Left lung (tissue), 10 donors: ENCODE results near the gene DRAXIN. TPM values are rescaled to one million over a fixed set of nuclear protein-coding genes. Genes with fewer than 3 reads are reported as not detected.
A peak's percentile ranks its signal among the peaks of the same experiment; 100 is the strongest.

Experiments
- ATAC-seq: fragments of 200-7000 bp; cut with Tn5 transposase; one replicate; pipeline ENCODE4 v1.9.1; 2020; ENCODE audit warnings: moderate library complexity
- DNase-seq, 4 donors: peaks; one replicate each; pipeline ENCODE4 v3.0.0-alpha.2; 2013 to 2020
- H3K27ac ChIP-seq, 2 donors: fragments of 200-600 bp; sonication (generic) in 1 of 2; one replicate each; pipeline versions ENCODE4 v1.5.0 to v1.8.0; 2020 to 2021
- H3K27me3 ChIP-seq, 2 donors: fragments of 200-600 bp; sonication (generic) in 1 of 2; one replicate each; pipeline versions ENCODE4 v1.5.0 to v1.8.0; 2020 to 2021
- H3K36me3 ChIP-seq, 2 donors: fragments of 200-600 bp; sonication (generic) in 1 of 2; one replicate each; pipeline versions ENCODE4 v1.5.0 to v1.8.0; 2020 to 2021
- H3K4me1 ChIP-seq, 2 donors: fragments of 200-600 bp; one replicate each; pipeline ENCODE4 v1.8.0; 2021
- H3K4me3 ChIP-seq, 2 donors: fragments of 200-600 bp; sonication (generic) in 1 of 2; one replicate each; pipeline versions ENCODE4 v1.5.0 to v1.8.0; 2020 to 2021; ENCODE audit warnings: mild to moderate bottlenecking in 1 of 2
- H3K9me3 ChIP-seq, 2 donors: fragments of 200-600 bp; sonication (generic) in 1 of 2; one replicate each; pipeline versions ENCODE4 v1.5.0 to v1.8.0; 2020 to 2021
- CTCF ChIP-seq, 2 donors: fragments of 200-600 bp; sonication (generic) in 1 of 2; IDR thresholded peaks; one replicate each; pipeline versions ENCODE4 v1.5.0 to v1.8.0; 2021; ENCODE audit warnings: antibody characterized with exemption in 2 of 2
- intact Hi-C, 2 donors: fragments of 100-400 bp; cut with DNase I; formaldehyde crosslinking; loops; one replicate each; pipeline versions ENCODE4 v1.11.2 to v1.14.2; 2022
- polyA plus RNA-seq, 6 donors: library from polyadenylated mRNA; unstranded; fragments of 120-200 nt; gene quantifications; one replicate each; pipeline ENCODE4 v1.2.1, GENCODE V29; 2013; ENCODE audit not compliant: insufficient read length in 6 of 6
- total RNA-seq, 2 donors: library from RNA; stranded (reverse); fragmentation: NEBNext Ultra II Directional; extraction: Animal tissue kit (Norgen Biotek cat#: 25700); gene quantifications; one replicate each; pipeline ENCODE4 v1.2.1, GENCODE V29; 2021
- donor health status: DM: no; HTN: yes; CAD: no.
- donor health status: DM: no; HTN: no; CAD: no.

DRAXIN gene
- total and polyA plus RNA-seq, 8 donors, result 0.10 to 3.2 (median 2.3) TPM

DNA sequence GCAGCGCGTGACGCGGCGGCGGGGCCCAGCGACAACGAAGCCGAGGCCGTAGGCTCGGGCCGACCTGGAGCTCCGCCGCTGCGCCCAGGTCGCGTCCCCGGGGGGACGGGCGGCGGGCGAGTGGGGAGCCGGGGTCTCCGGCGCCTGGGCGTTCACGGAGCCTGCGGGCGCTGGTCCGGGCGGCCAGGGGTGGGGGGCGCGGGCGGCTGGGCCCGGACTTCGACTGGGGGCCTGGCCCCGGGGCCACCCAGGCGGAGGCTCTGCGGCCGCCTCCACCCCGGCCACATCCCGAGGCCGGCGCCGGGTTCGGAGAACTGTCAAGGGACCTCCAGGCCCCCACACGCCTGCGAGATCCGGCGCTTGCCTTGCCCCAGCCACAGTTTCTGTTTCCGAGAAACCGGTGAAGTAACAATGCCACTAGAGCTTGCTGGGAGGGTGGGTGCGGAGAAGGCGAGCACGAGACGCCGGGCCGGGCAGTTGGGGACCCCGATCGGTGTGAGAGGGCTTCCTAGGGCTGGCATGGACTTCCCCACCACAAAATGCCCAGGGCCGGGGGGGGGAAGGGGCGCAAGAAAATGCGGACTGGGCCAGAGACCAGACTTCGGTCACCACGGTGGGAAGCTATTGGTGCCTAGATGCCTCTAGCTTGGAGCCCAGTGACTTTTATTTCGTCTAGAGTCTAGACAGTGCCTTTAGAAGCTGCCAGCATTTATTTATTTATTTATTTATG is 27.0 kb upstream of the DRAXIN start:
- Histone ChIP-seq H3K36me3 (peaks cover 0 to 21% of the 10 kb centered on the region in 2 donors), H3K4me3 (peak overlapping the region; percentile 47 to 62), H3K27ac (peak overlapping the region; percentile 76 to 91), H3K4me1 (peaks cover 2 to 23% of the 10 kb centered on the region in 2 donors), H3K27me3 (no peaks in the 10 kb centered on the region), H3K9me3 (no peaks in the 10 kb centered on the region)
- TF ChIP-seq CTCF (IDR thresholded peaks at IDR 0.05), result no peak
- intact Hi-C loops, result no loop called here
- ATAC-seq (peak; percentile 47), DNase-seq (peak in 3 of 4 donors; percentile 58 to 87 (median 59))

DNA sequence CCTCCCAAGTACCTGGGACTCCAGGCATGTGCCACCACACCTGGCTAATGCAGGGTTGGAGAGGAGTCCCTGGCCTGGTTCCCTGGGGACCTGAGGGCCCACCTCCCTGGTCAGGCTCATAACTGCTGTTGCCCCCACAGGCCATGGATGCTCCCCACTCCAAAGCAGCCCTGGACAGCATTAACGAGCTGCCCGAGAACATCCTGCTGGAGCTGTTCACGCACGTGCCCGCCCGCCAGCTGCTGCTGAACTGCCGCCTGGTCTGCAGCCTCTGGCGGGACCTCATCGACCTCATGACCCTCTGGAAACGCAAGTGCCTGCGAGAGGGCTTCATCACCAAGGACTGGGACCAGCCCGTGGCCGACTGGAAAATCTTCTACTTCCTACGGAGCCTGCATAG is 23.0 kb upstream of the DRAXIN start:
- no peak for DNase-seq
- Histone ChIP-seq H3K4me3 (no peak overlapping the region), H3K36me3 (peaks cover 0 to 45% of the 10 kb centered on the region in 2 donors), H3K27me3 (no peaks in the 10 kb centered on the region), H3K27ac (no peak overlapping the region), H3K9me3 (no peaks in the 10 kb centered on the region), H3K4me1 (peaks cover 2 to 32% of the 10 kb centered on the region in 2 donors)
- intact Hi-C loops, result no loop called here
- ATAC-seq, result no peak
- no peak for TF ChIP-seq CTCF (IDR thresholded peaks at IDR 0.05)

GRCh38 chr1:11670747-11671146 is 20.8 kb upstream of the DRAXIN start:
- TF ChIP-seq CTCF (IDR thresholded peaks at IDR 0.05), result no peak
- Histone ChIP-seq H3K4me3 (no peak overlapping the region), H3K27me3 (no peaks in the 10 kb centered on the region), H3K36me3 (peaks cover 0 to 68% of the 10 kb centered on the region in 2 donors), H3K9me3 (no peaks in the 10 kb centered on the region), H3K27ac (peak overlapping the region in 1 of 2 donors; percentile 37), H3K4me1 (peaks cover 2 to 20% of the 10 kb centered on the region in 2 donors)
- no peak for ATAC-seq
- intact Hi-C loops, result no loop called here
- no peak for DNase-seq

DNA sequence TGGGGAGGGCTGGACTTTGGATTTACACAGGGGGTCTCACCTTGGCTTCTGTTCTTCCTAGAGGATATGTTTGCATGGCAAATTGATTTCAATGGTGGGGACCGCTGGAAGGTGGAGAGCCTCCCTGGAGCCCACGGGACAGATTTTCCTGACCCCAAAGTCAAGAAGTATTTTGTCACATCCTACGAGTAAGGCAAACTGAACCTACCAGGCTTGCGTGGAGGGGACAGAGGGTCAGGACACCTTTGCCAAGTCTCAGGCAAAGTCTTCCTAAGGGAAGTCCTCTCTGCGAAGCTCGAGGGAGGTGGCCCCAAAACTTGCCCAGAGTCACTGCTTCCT is 20.3 kb upstream of the DRAXIN start:
- H3K4me1 ChIP-seq, result peaks cover 2 to 20% of the 10 kb centered on the region in 2 donors
- no peaks in the 10 kb centered on the region for H3K27me3 ChIP-seq
- H3K9me3 ChIP-seq, result no peaks in the 10 kb centered on the region
- peak overlapping the region in 1 of 2 donors; percentile 37 for H3K27ac ChIP-seq
- H3K4me3 ChIP-seq, result no peak overlapping the region
- TF ChIP-seq CTCF (IDR thresholded peaks at IDR 0.05), result no peak
- DNase-seq (no peak), ATAC-seq (no peak)
- peaks cover 0 to 72% of the 10 kb centered on the region in 2 donors for H3K36me3 ChIP-seq
- intact Hi-C loops, result no loop called here

DNA sequence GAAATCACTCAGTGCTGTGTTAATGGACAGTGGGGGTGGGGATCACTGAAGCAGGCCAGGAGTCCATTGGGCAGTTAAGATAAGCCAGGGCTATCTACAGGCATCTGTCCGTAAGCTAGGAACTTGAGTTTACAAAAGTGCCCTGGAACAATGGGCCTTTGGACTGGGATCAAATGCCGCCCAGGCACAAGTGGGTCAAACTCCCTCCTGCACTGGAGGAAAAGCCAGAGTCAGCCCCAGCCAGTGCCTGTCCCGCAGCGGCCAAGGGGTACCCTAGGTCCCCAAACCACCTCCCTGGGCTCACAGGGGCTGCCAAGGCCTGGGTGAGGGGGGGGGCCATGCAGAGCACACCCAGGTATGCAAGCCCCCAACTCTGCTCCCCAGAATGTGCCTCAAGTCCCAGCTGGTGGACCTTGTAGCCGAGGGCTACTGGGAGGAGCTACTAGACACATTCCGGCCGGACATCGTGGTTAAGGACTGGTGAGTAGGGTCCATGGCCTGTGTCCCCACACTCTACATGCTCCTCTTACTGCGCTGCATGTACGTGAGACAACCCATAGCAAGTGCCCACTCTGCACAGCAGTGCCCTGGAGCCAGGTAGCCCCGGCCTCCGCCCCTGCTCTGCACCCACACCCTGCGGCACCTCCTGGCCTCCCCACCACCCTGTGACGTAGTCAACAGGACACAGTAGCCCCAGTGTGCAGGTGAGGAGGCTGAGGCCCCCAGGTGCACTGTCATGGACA is 19.8 kb upstream of the DRAXIN start:
- no peak overlapping the region for H3K4me3 ChIP-seq
- H3K36me3 ChIP-seq, result peaks cover 0 to 77% of the 10 kb centered on the region in 2 donors
- peak overlapping the region in 1 of 2 donors; percentile 28 for H3K27ac ChIP-seq
- ATAC-seq (peak; percentile 35), DNase-seq (no peak)
- no peak for TF ChIP-seq CTCF (IDR thresholded peaks at IDR 0.05)
- intact Hi-C loops, result no loop called here
- H3K27me3 ChIP-seq, result no peaks in the 10 kb centered on the region
- H3K9me3 ChIP-seq, result no peaks in the 10 kb centered on the region
- H3K4me1 ChIP-seq, result peaks cover 2 to 20% of the 10 kb centered on the region in 2 donors
